Endothelial cell of umbilical vein (primary cell): ENCODE measurements around the gene LRFN2. TPM values are rescaled to one million over a fixed set of nuclear protein-coding genes. Genes with fewer than 3 reads are reported as not detected.

Experiments used
- BruUV-seq: library from RNA; stranded (reverse); fragments of 400-500 nt; replicated peaks from 2 replicates; lab custom pipeline; 2021; lab: Mats Ljungman, UMichigan
- CTCF ChIA-PET: fragments of 300-600, 350-600 bp; sonication (Branson Sonifier 250); formaldehyde crosslinking; loops from one replicate; lab custom pipeline; 2021; ENCODE audit warnings: antibody characterized with exemption, inconsistent platforms; lab: Charles Lee
- POLR2A ChIA-PET: fragments of 300-600, 350-600 bp; sonication (Branson Sonifier 250); formaldehyde crosslinking; loops from one replicate; lab custom pipeline; 2021; ENCODE audit warnings: antibody characterized with exemption, inconsistent platforms; lab: Charles Lee
- DNase-seq: peaks from one replicate; pipeline ENCODE4 v3.0.0-alpha.2; 2011; ENCODE audit warnings: low read depth, low spot score
- FAIRE-seq: peaks from 2 replicates; lab custom pipeline; 2011; peaks lifted over from hg19 to GRCh38; lab: Jason Lieb, UNC
- H2AFZ ChIP-seq: 2 replicates; pipeline ENCODE4 v1.6.0; 2012; ENCODE audit warnings: low read depth, low read length, control low read depth, inconsistent platforms
- H3K27ac ChIP-seq: 2 replicates; pipeline ENCODE4 v1.5.1; 2011; ENCODE audit warnings: low read depth, mild to moderate bottlenecking, control low read depth, low read length, moderate library complexity; ENCODE audit not compliant: insufficient read depth
- H3K27me3 ChIP-seq, 2 experiments: 2 replicates each; pipeline versions ENCODE4 v1.6.0 to v1.6.1; 2011; ENCODE audit warnings: low read length in 2 of 2, mixed read lengths in 1 of 2; ENCODE audit not compliant: control insufficient read depth in 2 of 2, insufficient read depth in 2 of 2
- H3K36me3 ChIP-seq, 2 experiments: 2 replicates in 1 of 2; 3 replicates in 1 of 2; pipeline ENCODE4 v1.5.1; 2011; ENCODE audit warnings: low read length in 2 of 2, mild to moderate bottlenecking in 1 of 2, moderate library complexity in 1 of 2; ENCODE audit not compliant: control insufficient read depth in 2 of 2, insufficient read depth in 2 of 2; ENCODE audit errors: extremely low read depth in 1 of 2
- H3K4me1 ChIP-seq: 3 replicates; pipeline ENCODE4 v1.5.1; 2011; ENCODE audit warnings: mild to moderate bottlenecking, low read length; ENCODE audit not compliant: control insufficient read depth, insufficient read depth; ENCODE audit errors: extremely low read depth
- H3K4me2 ChIP-seq: 2 replicates; pipeline ENCODE4 v1.6.1; 2011; ENCODE audit warnings: low read length, control low read depth, mixed read lengths; ENCODE audit not compliant: insufficient read depth
- H3K4me3 ChIP-seq, 3 experiments: fragments of 200-600 bp in 1 of 3; sonication (generic), shearing (Covaris generic) in 1 of 3; replicated peaks in 1 of 3; 2 replicates each; pipeline ENCODE4 v1.5.1; 2011 to 2016; ENCODE audit warnings: control low read depth in 3 of 3, low read length in 3 of 3, mild to moderate bottlenecking in 2 of 3, inconsistent platforms in 1 of 3, low read depth in 1 of 3, moderate library complexity in 1 of 3; ENCODE audit not compliant: insufficient read depth in 1 of 3
- H3K79me2 ChIP-seq: 2 replicates; pipeline ENCODE4 v1.6.0; 2012; ENCODE audit warnings: low read length, inconsistent platforms; ENCODE audit not compliant: control insufficient read depth, insufficient read depth
- H3K9ac ChIP-seq: replicated peaks from 2 replicates; pipeline ENCODE3; 2011; ENCODE audit warnings: low read length, control low read depth; ENCODE audit not compliant: insufficient read depth; ENCODE audit errors: extremely low read depth
- H3K9me1 ChIP-seq: replicated peaks from 3 replicates; pipeline ENCODE4 v1.6.0; 2011; ENCODE audit warnings: mild to moderate bottlenecking, low read length; ENCODE audit not compliant: control insufficient read depth, insufficient read depth; ENCODE audit errors: extremely low read depth
- H3K9me3 ChIP-seq: replicated peaks from 2 replicates; pipeline ENCODE4 v1.5.1; 2012; ENCODE audit warnings: low read length, inconsistent platforms; ENCODE audit not compliant: control insufficient read depth, insufficient read depth
- H4K20me1 ChIP-seq: replicated peaks from 2 replicates; pipeline ENCODE3; 2011; ENCODE audit warnings: mild to moderate bottlenecking, low read length; ENCODE audit not compliant: control insufficient read depth, insufficient read depth; ENCODE audit errors: extremely low read depth
- EZH2 ChIP-seq: IDR thresholded peaks from 2 replicates; pipeline ENCODE4 v1.6.1; 2012; ENCODE audit warnings: borderline replicate concordance, low read depth, mild to moderate bottlenecking, moderate library complexity, low read length, inconsistent platforms; ENCODE audit not compliant: severe bottlenecking
- FOS ChIP-seq: IDR thresholded peaks from 2 replicates; pipeline ENCODE4 v1.6.1; 2011; ENCODE audit warnings: mild to moderate bottlenecking, low read length, moderate library complexity, borderline replicate concordance; ENCODE audit not compliant: insufficient read depth
- GATA2 ChIP-seq: IDR thresholded peaks from 2 replicates; pipeline ENCODE4 v1.7.0; 2011; ENCODE audit warnings: low read depth, mild to moderate bottlenecking, moderate library complexity, mixed read lengths, low read length; ENCODE audit not compliant: insufficient read length, insufficient read depth
- JUN ChIP-seq: IDR thresholded peaks from 2 replicates; pipeline ENCODE4 v1.6.1; 2011; ENCODE audit warnings: borderline replicate concordance, low read depth; ENCODE audit not compliant: insufficient read length, insufficient read depth
- MYC ChIP-seq: IDR thresholded peaks from one replicate; pipeline ENCODE4 v1.6.1; 2011; ENCODE audit warnings: mild to moderate bottlenecking, low read depth, low read length
- POLR2A ChIP-seq: IDR thresholded peaks from 2 replicates; pipeline ENCODE4 v1.6.1; 2012; ENCODE audit warnings: low read depth, mild to moderate bottlenecking, control low read depth, low read length
- POLR2AphosphoS5 ChIP-seq: IDR thresholded peaks from 2 replicates; pipeline ENCODE4 v1.6.1; 2012; ENCODE audit warnings: low read depth, mild to moderate bottlenecking, control low read depth, low read length, moderate library complexity; ENCODE audit not compliant: insufficient read depth
- dilution Hi-C: fragments of 300-500 bp; cut with MboI; formaldehyde crosslinking; loops from one replicate; pipeline ENCODE4 v1.15.0; 2019; ENCODE audit warnings: low sequenced_read_pairs; ENCODE audit not compliant: extremely low pct_ligation_motif_present
- intact Hi-C: fragments of 100-400 bp; cut with micrococcal nuclease; formaldehyde crosslinking; loops from one replicate; pipeline ENCODE4 v1.10.0; 2022
- polyA plus RNA-seq, 4 experiments: library from polyadenylated mRNA; depleted of rRNA in 3 of 4; stranded (reverse) in 3 of 4; unstranded in 1 of 4; fragments of >200 nt; gene quantifications; 2 replicates each; pipeline versions ENCODE4 v1.2.1 to v1.2.3, GENCODE V29; 2011 to 2012; ENCODE audit warnings: missing spikeins in 1 of 4
- total RNA-seq: library from RNA; stranded (reverse); gene quantifications from 2 replicates; pipeline ENCODE4 v1.2.3, GENCODE V29; 2021
- TF ChIP-seq, protein P1 (sequence below), 2 donors: IDR thresholded peaks; 1 replicate in 1 of 2; 2 replicates in 1 of 2; pipeline ENCODE4 v1.5.1; 2011; ENCODE audit warnings: low read length in 2 of 2, mild to moderate bottlenecking in 2 of 2, moderate library complexity in 2 of 2, control low read depth in 1 of 2, inconsistent platforms in 1 of 2, low read depth in 1 of 2; ENCODE audit not compliant: insufficient read depth in 1 of 2; ENCODE audit errors: extremely low read depth in 1 of 2
- TF ChIP-seq, protein P2 (sequence below): IDR thresholded peaks from 2 replicates; pipeline ENCODE4 v1.6.1; 2011; ENCODE audit not compliant: insufficient read depth, insufficient read length

The LRFN2 gene
- total and polyA plus RNA-seq, 2 donors (not counting 3 experiments of a cell fraction or from before 2014, with no cell fraction given), result not detected

DNA sequence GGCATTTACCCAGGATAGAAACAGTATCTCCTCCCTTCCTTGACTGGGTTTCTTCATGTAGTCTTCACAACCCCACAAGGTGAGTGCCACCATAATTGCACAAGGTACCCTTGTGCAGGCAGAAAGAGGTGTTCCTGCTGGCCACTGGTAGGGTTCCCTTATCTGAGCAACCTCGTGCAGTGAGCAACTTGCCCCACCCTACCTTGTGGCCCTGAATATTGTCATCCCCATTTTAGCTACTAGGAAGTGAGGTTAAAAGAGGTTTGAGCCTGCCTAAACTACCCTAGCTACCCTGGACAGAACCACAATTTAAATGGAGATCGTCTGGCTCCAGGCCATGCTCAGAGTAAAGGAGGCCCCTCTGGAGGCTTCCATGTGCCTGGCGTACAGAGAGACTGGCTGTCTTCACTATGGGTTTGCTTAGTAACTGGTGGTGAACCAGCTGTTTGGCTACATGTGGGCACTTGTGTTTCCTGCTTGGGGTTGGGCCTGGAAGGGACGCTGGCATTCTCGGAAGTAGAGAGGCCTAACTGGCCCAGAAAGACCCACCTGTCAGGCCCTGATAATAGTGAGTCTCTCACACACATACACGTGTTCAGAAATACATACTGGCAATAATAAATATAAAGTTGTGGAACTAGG is 148.8 kb downstream of the LRFN2 start:
- Histone ChIP-seq H3K9ac (no peak overlapping the region), H3K27me3 (no peaks in the 10 kb centered on the region), H4K20me1 (no peaks in the 10 kb centered on the region), H3K9me3 (no peaks in the 10 kb centered on the region), H3K4me3 (no peak overlapping the region), H3K79me2 (no peaks in the 10 kb centered on the region), H3K27ac (no peak overlapping the region), H3K4me1 (no peaks in the 10 kb centered on the region), H3K4me2 (no peak overlapping the region), H2AFZ (no peak overlapping the region), H3K36me3 (no peaks in the 10 kb centered on the region), H3K9me1 (no peaks in the 10 kb centered on the region)
- intact Hi-C loops, result no loop called here
- DNase-seq (no peak), FAIRE-seq (no peak)
- ChIA-PET POLR2A (no interaction called here), CTCF (no interaction called here)
- BruUV-seq, result no TSS peak
- dilution Hi-C loops, result no loop called here
- TF ChIP-seq GATA2, result no peak
- no peak for TF ChIP-seq FOS
- TF ChIP-seq, protein P1, sequence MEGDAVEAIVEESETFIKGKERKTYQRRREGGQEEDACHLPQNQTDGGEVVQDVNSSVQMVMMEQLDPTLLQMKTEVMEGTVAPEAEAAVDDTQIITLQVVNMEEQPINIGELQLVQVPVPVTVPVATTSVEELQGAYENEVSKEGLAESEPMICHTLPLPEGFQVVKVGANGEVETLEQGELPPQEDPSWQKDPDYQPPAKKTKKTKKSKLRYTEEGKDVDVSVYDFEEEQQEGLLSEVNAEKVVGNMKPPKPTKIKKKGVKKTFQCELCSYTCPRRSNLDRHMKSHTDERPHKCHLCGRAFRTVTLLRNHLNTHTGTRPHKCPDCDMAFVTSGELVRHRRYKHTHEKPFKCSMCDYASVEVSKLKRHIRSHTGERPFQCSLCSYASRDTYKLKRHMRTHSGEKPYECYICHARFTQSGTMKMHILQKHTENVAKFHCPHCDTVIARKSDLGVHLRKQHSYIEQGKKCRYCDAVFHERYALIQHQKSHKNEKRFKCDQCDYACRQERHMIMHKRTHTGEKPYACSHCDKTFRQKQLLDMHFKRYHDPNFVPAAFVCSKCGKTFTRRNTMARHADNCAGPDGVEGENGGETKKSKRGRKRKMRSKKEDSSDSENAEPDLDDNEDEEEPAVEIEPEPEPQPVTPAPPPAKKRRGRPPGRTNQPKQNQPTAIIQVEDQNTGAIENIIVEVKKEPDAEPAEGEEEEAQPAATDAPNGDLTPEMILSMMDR (IDR thresholded peaks at IDR 0.05; ENCODE audit: extremely low read depth in 1 of 2, insufficient read depth in 1 of 2, low read depth in 1 of 2, low read length in 2 of 2), result no peak
- TF ChIP-seq EZH2, result no peak
- no peak for TF ChIP-seq POLR2AphosphoS5
- TF ChIP-seq MYC, result no peak
- TF ChIP-seq POLR2A, result no peak
- TF ChIP-seq JUN, result no peak
- TF ChIP-seq, protein P2, sequence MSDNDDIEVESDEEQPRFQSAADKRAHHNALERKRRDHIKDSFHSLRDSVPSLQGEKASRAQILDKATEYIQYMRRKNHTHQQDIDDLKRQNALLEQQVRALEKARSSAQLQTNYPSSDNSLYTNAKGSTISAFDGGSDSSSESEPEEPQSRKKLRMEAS, result no peak
